Activated CD8-positive, alpha-beta memory T cell treated with anti-CD3 and anti-CD28 coated beads, Interleukin-2, amount 50 U/mL, for 24 hours (primary cell): Measurements from ENCODE around the gene RBFOX2.
"Not testable (repeated sequence)": the region's sequence is repeated elsewhere in the genome, so short reads cannot be mapped to it uniquely, and the experiment has no call there.

Experiments
- DNase-seq: peaks from one replicate; pipeline ENCODE4 v3.0.0-alpha.2; 2020; ENCODE audit errors: extremely low read depth

Gene RBFOX2

GRCh38 chr22:36028646-36029405, at the start of gene RBFOX2:
RBFOX2 (minus strand) TSS chr22:36028824; CDS start chr22:36028425, 399 bp downstream.
- peak; percentile 39 for DNase-seq

GRCh38 chr22:36077271-36077670, 48.6 kb upstream of the RBFOX2 start:
- no peak for DNase-seq

GRCh38 chr22:36075724-36076123, 47.1 kb upstream of the RBFOX2 start:
- DNase-seq = no peak

- DNase-seq = no peak
Observed at GRCh38 chr22:36075230-36075629, 46.6 kb upstream of the RBFOX2 start.

GRCh38 chr22:36073476-36073875, 44.9 kb upstream of the RBFOX2 start:
- DNase-seq = no peak

- not testable (repeated sequence) for DNase-seq
Observed at GRCh38 chr22:36070645-36071044, 42.0 kb upstream of the RBFOX2 start.

GRCh38 chr22:36069368-36069767, 40.7 kb upstream of the RBFOX2 start:
- no peak for DNase-seq

GRCh38 chr22:36068776-36069344, 40.2 kb upstream of the RBFOX2 start:
- no peak for DNase-seq

- DNase-seq = no peak
Observed at GRCh38 chr22:36067235-36067558, 38.6 kb upstream of the RBFOX2 start.

GRCh38 chr22:36065775-36066544, 37.3 kb upstream of the RBFOX2 start:
- peak; percentile 10 for DNase-seq

- DNase-seq = no peak
Observed at GRCh38 chr22:36065462-36065774, 36.8 kb upstream of the RBFOX2 start.

- DNase-seq = no peak
Observed at GRCh38 chr22:36064358-36064757, 35.7 kb upstream of the RBFOX2 start.

- no peak for DNase-seq
Observed at GRCh38 chr22:36056980-36057379, 28.4 kb upstream of the RBFOX2 start.

- DNase-seq = no peak
Observed at GRCh38 chr22:36055376-36056295, 27.0 kb upstream of the RBFOX2 start.

GRCh38 chr22:36054446-36054845, 25.8 kb upstream of the RBFOX2 start:
- DNase-seq = not testable (repeated sequence)

- DNase-seq = no peak
Observed at GRCh38 chr22:36053242-36054147, 24.9 kb upstream of the RBFOX2 start.

GRCh38 chr22:36052505-36052941, 23.9 kb upstream of the RBFOX2 start:
- DNase-seq = no peak

- DNase-seq = no peak
Observed at GRCh38 chr22:36049678-36049997, 21.0 kb upstream of the RBFOX2 start.

GRCh38 chr22:36048911-36049677, 20.5 kb upstream of the RBFOX2 start:
- DNase-seq = no peak

GRCh38 chr22:36044517-36044916, 15.9 kb upstream of the RBFOX2 start:
- DNase-seq = not testable (repeated sequence)
